ENCODE data around the gene NRXN2.
A peak's percentile ranks its signal among the peaks of the same experiment; 100 is the strongest.

Gene NRXN2

GRCh38 chr11:64759131-64759721 lies 36.2 kb upstream of the NRXN2 start:
- no peak for DNase-seq (ENCODE audit: low read depth)

DNA sequence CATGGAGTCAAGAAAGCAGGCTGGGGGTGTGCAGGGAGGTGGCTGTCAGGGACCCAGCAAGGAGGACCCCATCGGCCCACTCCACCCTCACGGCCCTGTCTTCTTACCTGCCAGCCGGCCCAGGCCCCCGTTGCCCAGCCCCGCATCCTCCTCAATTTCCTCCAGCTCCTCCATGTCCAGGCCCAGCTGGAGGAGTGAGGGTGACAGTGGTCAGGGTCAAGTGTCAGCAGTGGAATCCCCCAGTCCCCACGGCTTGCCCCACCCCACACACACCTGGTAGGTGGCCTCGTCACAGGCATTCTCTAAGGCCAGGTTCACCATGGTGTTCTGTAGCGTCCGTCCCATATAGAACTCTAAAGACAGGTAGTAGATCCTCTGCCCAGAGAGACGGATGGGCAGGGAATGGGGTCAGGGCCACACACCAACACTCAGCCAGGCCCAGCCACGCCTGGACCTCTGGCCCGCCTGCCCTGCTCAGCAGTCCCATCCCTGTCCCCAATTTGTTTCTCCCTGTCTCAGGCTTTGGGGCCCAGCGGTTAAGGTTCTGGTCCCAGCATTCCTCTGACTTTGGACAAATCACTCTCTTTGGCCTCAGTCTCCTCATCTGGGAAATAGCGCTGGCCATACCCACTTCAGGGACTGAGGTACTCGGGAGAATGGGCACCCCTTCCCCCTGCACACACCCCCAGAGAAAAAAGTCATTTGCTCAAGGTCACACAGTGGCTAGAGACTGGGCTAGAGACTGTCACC lies 35.5 kb upstream of the NRXN2 start:
- no peak for DNase-seq (ENCODE audit: low read depth)

GRCh38 chr11:64757549-64758329 lies 34.7 kb upstream of the NRXN2 start:
- no peak for DNase-seq (ENCODE audit: low read depth)

GRCh38 chr11:64755681-64756361 lies 32.8 kb upstream of the NRXN2 start:
- no peak for DNase-seq (ENCODE audit: low read depth)

- DNase-seq (ENCODE audit: low read depth) = no peak
These were observed 32.1 kb upstream of the NRXN2 start for GRCh38 chr11:64754919-64755662.

- DNase-seq (ENCODE audit: low read depth) = no peak
These were observed 31.3 kb upstream of the NRXN2 start for GRCh38 chr11:64754124-64754918.

DNA sequence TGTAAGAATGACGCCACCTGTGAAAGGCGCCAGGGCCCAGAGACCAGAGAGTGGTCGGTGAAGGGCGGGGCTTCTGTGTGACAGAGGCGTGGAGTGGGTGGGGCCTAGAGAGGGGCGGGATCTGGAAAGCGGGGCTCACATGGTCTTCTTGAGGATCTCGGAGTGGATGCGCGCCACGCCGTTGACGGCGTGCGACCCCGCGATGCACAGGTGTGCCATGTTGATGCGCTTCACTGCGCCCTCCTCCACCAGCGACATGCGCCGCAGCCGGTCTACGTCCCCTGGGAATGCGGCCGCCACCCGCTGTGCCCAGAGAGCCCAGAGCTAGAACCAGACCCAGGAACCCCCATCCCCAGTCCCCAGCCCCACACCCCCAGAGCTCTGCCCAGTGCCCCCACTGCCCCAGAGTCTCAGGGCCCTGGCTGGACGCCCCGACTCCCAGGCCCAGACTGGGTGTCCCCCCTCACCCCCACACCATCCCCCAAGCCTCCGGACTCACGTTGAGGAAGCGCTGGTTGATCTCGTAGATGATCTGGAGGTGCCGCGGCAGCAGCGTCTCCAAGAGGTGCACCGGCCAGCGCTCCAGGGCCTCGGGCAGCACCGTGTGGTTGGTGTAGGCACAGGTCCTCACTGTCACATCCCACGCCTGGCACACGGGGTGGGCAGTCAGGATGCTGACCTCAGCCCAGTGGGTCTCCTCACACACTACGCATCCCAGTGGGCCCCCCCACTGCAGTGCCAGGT lies 30.6 kb upstream of the NRXN2 start:
- no peak for DNase-seq (ENCODE audit: low read depth)

- DNase-seq (ENCODE audit: low read depth) = no peak
These were observed 30.0 kb upstream of the NRXN2 start for GRCh38 chr11:64753019-64753379.

DNA sequence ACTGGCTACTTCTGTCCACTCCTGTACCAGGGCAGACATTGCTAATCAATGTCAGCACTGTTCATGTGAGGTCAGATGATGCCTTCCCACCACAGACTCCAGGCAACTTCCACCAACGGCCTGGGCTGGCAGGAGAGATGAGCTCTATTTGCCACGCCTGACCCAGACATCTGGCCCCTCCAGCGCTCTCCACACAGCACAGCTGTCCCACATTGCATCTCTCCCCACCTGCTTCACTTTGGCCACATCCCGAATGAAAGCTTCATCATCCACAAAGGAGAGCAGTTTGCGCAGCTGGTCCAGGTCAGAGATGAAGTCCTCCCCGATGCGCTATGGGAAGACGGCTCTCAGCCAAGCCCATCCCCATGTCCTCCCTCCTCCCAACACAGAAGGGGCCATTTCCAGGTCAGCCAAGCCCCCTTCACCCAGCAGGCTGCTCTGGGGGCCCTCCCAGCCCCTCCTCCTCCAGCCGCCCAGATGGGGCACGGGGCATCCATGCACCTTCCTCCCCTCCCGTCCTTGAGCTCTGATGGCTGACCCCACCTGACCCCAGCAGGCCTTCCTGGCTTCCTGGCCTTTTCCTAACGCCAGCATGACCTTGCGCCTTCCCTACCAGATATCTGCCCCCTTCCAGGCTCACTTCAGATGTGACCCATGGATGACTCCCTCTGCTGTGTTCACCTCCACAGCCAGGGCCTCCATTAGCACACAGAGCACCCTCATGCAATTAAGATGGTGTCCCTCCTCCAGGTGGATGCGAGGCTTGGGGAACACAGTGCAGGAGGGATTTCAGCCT lies 29.4 kb upstream of the NRXN2 start:
- DNase-seq (ENCODE audit: low read depth) = no peak

DNA sequence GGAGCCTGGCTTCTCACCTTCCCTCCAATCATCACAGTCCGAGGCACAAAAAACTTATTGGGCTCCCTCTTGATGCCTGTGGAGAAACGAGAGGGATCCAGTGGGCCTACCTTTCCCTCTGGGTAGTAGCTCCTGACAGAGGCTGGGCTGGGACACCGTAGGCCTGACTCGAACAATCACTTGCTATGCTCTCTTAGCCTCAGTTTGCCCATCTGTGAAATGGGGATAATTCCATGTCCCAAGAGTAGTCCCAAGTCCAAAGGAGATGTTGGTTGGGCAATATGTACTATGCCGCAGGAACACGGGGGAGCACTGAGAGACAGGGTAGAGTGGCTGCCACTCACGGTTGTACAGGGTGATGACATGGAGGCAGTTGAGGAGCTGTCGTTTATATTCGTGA lies 28.6 kb upstream of the NRXN2 start:
- DNase-seq (ENCODE audit: low read depth) = no peak

GRCh38 chr11:64751136-64751535 lies 28.1 kb upstream of the NRXN2 start:
- DNase-seq (ENCODE audit: low read depth) = no peak

- no peak for DNase-seq (ENCODE audit: low read depth)
These were observed 27.5 kb upstream of the NRXN2 start for GRCh38 chr11:64750361-64751054.

- DNase-seq (ENCODE audit: low read depth) = peak; percentile 54
These were observed 25.1 kb upstream of the NRXN2 start for GRCh38 chr11:64747961-64748665.

DNA sequence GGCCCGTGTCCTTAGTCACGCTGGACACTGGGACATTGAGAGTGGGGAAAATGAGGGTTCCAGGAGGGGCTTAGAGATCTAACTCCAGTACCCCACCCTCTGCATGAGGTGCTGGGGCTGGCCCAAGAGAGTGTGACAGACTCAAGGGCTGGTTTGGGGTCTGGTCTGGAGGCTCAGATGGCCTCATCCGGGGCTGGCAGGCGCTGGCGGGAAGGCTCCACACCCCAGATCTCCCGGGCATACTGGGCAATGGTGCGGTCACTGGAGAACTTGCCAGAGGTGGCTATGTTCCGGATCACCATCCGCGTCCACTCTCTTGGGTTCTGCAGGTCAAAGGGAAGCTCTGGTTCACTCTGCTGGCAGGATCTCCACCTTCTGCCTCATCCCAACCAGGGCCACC lies 23.5 kb upstream of the NRXN2 start:
- DNase-seq (ENCODE audit: low read depth) = no peak

DNA sequence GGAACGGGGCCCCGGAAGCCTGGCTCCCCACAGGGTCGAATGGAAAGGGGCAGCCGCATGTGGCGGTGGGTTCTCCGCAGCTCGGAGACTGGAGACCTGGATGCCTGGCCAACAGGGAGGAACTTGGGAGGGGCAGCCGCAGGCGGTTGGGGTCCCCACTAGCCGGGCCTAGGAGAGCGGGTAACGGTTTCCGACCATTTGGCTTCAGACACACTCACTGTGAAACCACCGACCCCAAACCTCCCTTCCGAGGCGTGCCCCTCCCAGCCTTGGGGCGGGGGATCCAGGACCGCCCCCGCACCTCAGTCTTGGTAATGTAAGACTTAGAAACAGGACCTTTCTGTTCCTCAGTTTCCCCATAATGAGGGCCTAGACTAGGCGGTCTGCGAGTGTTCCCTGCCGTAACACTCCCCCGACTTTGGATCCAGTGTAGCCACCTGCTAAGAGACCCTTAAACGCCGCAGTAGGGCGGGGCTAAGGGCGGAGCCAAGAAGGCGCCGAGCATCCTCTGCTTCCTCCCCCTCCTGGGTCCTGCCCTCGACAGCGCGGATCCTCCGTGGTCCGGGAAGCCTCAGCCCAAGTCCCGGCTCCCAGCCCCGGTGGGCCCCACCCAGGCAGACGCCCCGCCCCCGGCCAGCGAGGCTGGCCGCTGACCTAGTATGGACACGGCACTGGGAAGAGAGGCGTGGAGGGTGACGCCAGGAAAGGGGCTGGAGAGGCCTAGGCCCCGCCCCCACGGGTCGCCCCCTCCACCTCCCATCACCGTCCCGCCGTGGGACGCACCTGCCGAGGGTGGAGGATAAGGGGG lies 22.7 kb upstream of the NRXN2 start:
- DNase-seq (ENCODE audit: low read depth) = peak; percentile 80

GRCh38 chr11:64745189-64745520 lies 22.2 kb upstream of the NRXN2 start:
- DNase-seq (ENCODE audit: low read depth) = no peak

GRCh38 chr11:64744544-64745188 lies 21.7 kb upstream of the NRXN2 start:
- DNase-seq (ENCODE audit: low read depth) = no peak
